ENCODE results near the gene PBXIP1.

- TF ChIP-seq CTCF (IDR thresholded peaks at IDR 0.05; ENCODE audit: poor library complexity), result no peak
- TF ChIP-seq EZH2phosphoT487 (IDR thresholded peaks at IDR 0.05; ENCODE audit: low read depth, severe bottlenecking, unreplicated experiment), result no peak
Observed at GRCh38 chr1:154911691-154912550, 44.0 kb downstream of the PBXIP1 start.

Measured in hepatocyte (in vitro differentiated cells).